HG02943 (cell line): ENCODE measurements around the gene RIOK1.
"Not testable (repeated sequence)": the region's sequence is repeated elsewhere in the genome, so short reads cannot be mapped to it uniquely, and the experiment has no call there.

ENCODE experiments used
- ATAC-seq: cut with Tn5 transposase; IDR thresholded peaks from one replicate; pipeline ENCODE4 v1.9.1; 2021; ENCODE audit warnings: mild to moderate bottlenecking, low read depth, moderate library complexity; ENCODE audit not compliant: unreplicated experiment

RIOK1 gene

GRCh38 chr6:7439228-7439627, 49.6 kb downstream of the RIOK1 start:
- no peak for ATAC-seq

- ATAC-seq: no peak
These were observed 50.9 kb downstream of the RIOK1 start for GRCh38 chr6:7440476-7440875.

- no peak for ATAC-seq
These were observed 51.6 kb downstream of the RIOK1 start for GRCh38 chr6:7441048-7441775.

- ATAC-seq: no peak
These were observed 52.9 kb downstream of the RIOK1 start for GRCh38 chr6:7442467-7442866.

GRCh38 chr6:7445101-7445500, 55.5 kb downstream of the RIOK1 start:
- no peak for ATAC-seq

- no peak for ATAC-seq
These were observed 56.4 kb downstream of the RIOK1 start for GRCh38 chr6:7445885-7446461.

GRCh38 chr6:7446619-7447325, 57.2 kb downstream of the RIOK1 start:
- ATAC-seq: no peak

GRCh38 chr6:7448232-7448631, 58.6 kb downstream of the RIOK1 start:
- no peak for ATAC-seq

- ATAC-seq: no peak
These were observed 59.4 kb downstream of the RIOK1 start for GRCh38 chr6:7449018-7449417.

GRCh38 chr6:7451326-7451725, 61.7 kb downstream of the RIOK1 start:
- ATAC-seq: no peak

- no peak for ATAC-seq
These were observed 63.3 kb downstream of the RIOK1 start for GRCh38 chr6:7452898-7453297.

- ATAC-seq: no peak
These were observed 65.2 kb downstream of the RIOK1 start for GRCh38 chr6:7454696-7455358.

- not testable (repeated sequence) for ATAC-seq
These were observed 66.7 kb downstream of the RIOK1 start for GRCh38 chr6:7456302-7456701.

GRCh38 chr6:7461416-7461815, 71.8 kb downstream of the RIOK1 start:
- ATAC-seq: no peak

GRCh38 chr6:7463785-7464184, 74.2 kb downstream of the RIOK1 start:
- ATAC-seq: no peak

- no peak for ATAC-seq
These were observed 77.6 kb downstream of the RIOK1 start for GRCh38 chr6:7467007-7467897.
